ENCODE results near the gene ARHGDIB.

DNA sequence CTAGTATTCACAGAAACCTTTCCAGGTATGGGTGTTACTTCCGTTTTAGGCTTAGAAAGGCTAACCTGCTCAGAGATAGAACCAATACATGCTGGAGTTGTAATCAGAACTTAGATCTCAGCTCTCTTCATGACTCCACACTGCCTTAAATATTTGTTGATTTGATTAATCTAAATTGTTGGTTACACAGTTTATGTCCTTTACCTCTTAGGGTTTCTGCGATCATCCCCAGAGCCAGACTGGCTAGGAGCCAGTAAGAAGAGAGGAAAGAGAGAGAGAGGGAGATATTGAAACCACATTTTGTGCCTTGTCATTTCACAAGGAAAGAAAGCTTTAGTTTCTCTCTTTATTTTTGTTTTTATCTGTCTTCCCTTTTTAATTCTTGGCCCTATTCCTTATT, 58.9 kb downstream of the ARHGDIB start:
- TF ChIP-seq CTCF (IDR thresholded peaks at IDR 0.05) (no peak), POLR2A (IDR thresholded peaks at IDR 0.05) (no peak)

All from adrenal gland (tissue), 5 donors.